OCI-LY3 (cell line): Measurements from ENCODE around the gene ARMC9.

Experiments
- CTCF ChIP-seq: fragments of 200-600, 300-600 bp; sonication (generic); IDR thresholded peaks from 2 replicates; pipeline ENCODE4 v1.5.1; 2014; ENCODE audit warnings: antibody characterized with exemption, low read length, low read depth
- EZH2phosphoT487 ChIP-seq: fragments of 200-600 bp; shearing (Covaris generic); IDR thresholded peaks from 2 replicates; pipeline ENCODE4 v1.6.1; 2018; ENCODE audit warnings: antibody characterized with exemption, mixed run types, low read depth

DNA sequence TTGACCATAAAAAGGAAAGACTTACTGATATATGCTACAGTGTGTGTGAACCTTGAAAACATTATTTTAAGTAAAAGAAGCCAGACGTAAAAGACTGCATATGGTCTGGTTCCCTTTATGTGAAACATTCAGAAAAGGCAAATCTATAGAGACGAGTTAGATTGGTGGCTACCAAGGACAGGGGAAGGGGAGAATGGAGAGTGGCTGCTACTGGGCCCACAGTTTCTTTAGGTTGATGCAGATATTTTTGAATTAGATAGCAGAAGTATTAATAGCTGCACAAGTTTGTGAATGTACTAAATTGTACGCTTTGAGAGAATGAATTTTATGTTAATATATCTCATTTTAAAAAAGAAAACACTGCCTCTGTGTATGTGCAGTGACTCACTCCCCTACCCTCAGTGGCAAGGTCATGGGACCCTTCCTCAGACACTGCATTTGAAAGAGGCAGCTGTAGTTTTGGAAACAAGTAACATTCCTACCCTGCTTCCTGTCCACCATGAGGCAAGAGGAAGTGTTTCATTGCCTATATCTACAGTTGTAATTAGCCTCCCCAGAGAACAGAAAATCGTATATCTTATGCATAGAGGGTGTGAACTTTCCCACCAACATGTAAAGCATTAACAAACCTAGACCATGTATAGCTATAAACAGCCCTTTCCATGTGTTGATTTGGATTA is 29.8 kb upstream of the ARMC9 start:
- TF ChIP-seq CTCF, result no peak
- TF ChIP-seq EZH2phosphoT487, result no peak
